HFFc6 (cell line): Measurements from ENCODE around the gene RAB18. TPM values are rescaled to one million over a fixed set of nuclear protein-coding genes. Genes with fewer than 3 reads are reported as not detected.
"Not testable (repeated sequence)": the region's sequence is repeated elsewhere in the genome, so short reads cannot be mapped to it uniquely, and the experiment has no call there.

Experiments
- DNase-seq: peaks from one replicate; pipeline ENCODE4 v3.0.0-alpha.2; 2018
- H3K27ac Mint-ChIP-seq: 2 replicates; pipeline ENCODE4 v1.8.0; 2020; ENCODE audit warnings: mild to moderate bottlenecking, mixed read lengths
- H3K27me3 Mint-ChIP-seq: 2 replicates; pipeline ENCODE4 v1.8.0; 2021; ENCODE audit warnings: mild to moderate bottlenecking, moderate library complexity, mixed read lengths; ENCODE audit not compliant: insufficient read depth
- H3K36me3 Mint-ChIP-seq: 2 replicates; pipeline ENCODE4 v1.8.0; 2021; ENCODE audit warnings: low read depth, mixed read lengths
- H3K4me1 Mint-ChIP-seq: 2 replicates; pipeline ENCODE4 v1.8.0; 2020; ENCODE audit warnings: low read depth, mixed read lengths
- H3K4me3 Mint-ChIP-seq: 2 replicates; pipeline ENCODE4 v1.8.0; 2020; ENCODE audit warnings: mild to moderate bottlenecking, moderate library complexity, mixed read lengths
- H3K9me3 Mint-ChIP-seq: 2 replicates; pipeline ENCODE4 v1.8.0; 2020; ENCODE audit warnings: mild to moderate bottlenecking, mixed read lengths
- CTCF ChIP-seq: fragments of 200-600 bp; sonication (generic); IDR thresholded peaks from 2 replicates; pipeline ENCODE4 v1.5.0; 2021; ENCODE audit warnings: antibody characterized with exemption, mild to moderate bottlenecking
- total RNA-seq, 6 experiments: library from RNA; stranded (reverse); fragmentation: NEBNext Ultra II Directional; extraction: Animal tissue kit (Norgen Biotek cat#: 25700); gene quantifications; 2 replicates in 1 of 6; 3 replicates in 5 of 6; pipeline ENCODE4 v1.2.3, GENCODE V29; 2021

Gene RAB18
- total RNA-seq, 6 experiments from 2014 or later = 122 to 164 (median 144) TPM

GRCh38 chr10:27463961-27464360 is 40.1 kb upstream of the RAB18 start:
- H3K27ac Mint-ChIP-seq = no peak overlapping the region
- no peaks in the 10 kb centered on the region for H3K36me3 Mint-ChIP-seq
- peaks cover 23% of the 10 kb centered on the region for H3K27me3 Mint-ChIP-seq
- no peaks in the 10 kb centered on the region for H3K9me3 Mint-ChIP-seq
- no peak overlapping the region for H3K4me3 Mint-ChIP-seq
- no peaks in the 10 kb centered on the region for H3K4me1 Mint-ChIP-seq
- DNase-seq = no peak
- TF ChIP-seq CTCF = no peak

GRCh38 chr10:27464993-27465392 is 39.1 kb upstream of the RAB18 start:
- no peaks in the 10 kb centered on the region for H3K4me1 Mint-ChIP-seq
- no peak for DNase-seq

GRCh38 chr10:27465596-27465995 is 38.5 kb upstream of the RAB18 start:
- not testable (repeated sequence) for H3K4me3 Mint-ChIP-seq, DNase-seq, H3K9me3 Mint-ChIP-seq, H3K4me1 Mint-ChIP-seq, H3K27ac Mint-ChIP-seq, H3K36me3 Mint-ChIP-seq
- peaks cover 25% of the 10 kb centered on the region for H3K27me3 Mint-ChIP-seq

More at GRCh38 chr10:27464993-27465392, 39.1 kb upstream of the RAB18 start:
- H3K36me3 Mint-ChIP-seq = no peaks in the 10 kb centered on the region
- H3K27ac Mint-ChIP-seq = no peak overlapping the region
- no peak overlapping the region for H3K4me3 Mint-ChIP-seq
- peaks cover 23% of the 10 kb centered on the region for H3K27me3 Mint-ChIP-seq
- H3K9me3 Mint-ChIP-seq = no peaks in the 10 kb centered on the region
- no peak for TF ChIP-seq CTCF

- no peak for TF ChIP-seq CTCF
- Mint-ChIP-seq H3K4me3 (no peak overlapping the region), H3K27ac (no peak overlapping the region), H3K4me1 (peaks cover 7% of the 10 kb centered on the region), H3K36me3 (no peaks in the 10 kb centered on the region), H3K9me3 (no peaks in the 10 kb centered on the region), H3K27me3 (peaks cover 24% of the 10 kb centered on the region)
- DNase-seq = no peak
Observed at GRCh38 chr10:27470885-27471284, 33.2 kb upstream of the RAB18 start.

- Mint-ChIP-seq H3K36me3 (no peaks in the 10 kb centered on the region), H3K4me1 (peaks cover 7% of the 10 kb centered on the region), H3K4me3 (no peak overlapping the region), H3K27ac (no peak overlapping the region), H3K27me3 (peaks cover 19% of the 10 kb centered on the region), H3K9me3 (no peaks in the 10 kb centered on the region)
- no peak for TF ChIP-seq CTCF
- DNase-seq = no peak
Observed at GRCh38 chr10:27474741-27475140, 29.4 kb upstream of the RAB18 start.

GRCh38 chr10:27479016-27479415 is 25.1 kb upstream of the RAB18 start:
- Mint-ChIP-seq H3K4me1 (peaks cover 27% of the 10 kb centered on the region), H3K27ac (no peak overlapping the region), H3K27me3 (peaks cover 7% of the 10 kb centered on the region), H3K9me3 (no peaks in the 10 kb centered on the region), H3K4me3 (no peak overlapping the region), H3K36me3 (no peaks in the 10 kb centered on the region)
- TF ChIP-seq CTCF = no peak
- no peak for DNase-seq
